Caco-2 (cell line): ENCODE data around the gene CHCHD6. TPM values are rescaled to one million over a fixed set of nuclear protein-coding genes. Genes with fewer than 3 reads are reported as not detected.

Experiments
- BruUV-seq: library from RNA; stranded (reverse); fragments of 400-500 nt; replicated peaks from 2 replicates; lab custom pipeline; 2021; lab: Mats Ljungman, UMichigan
- CTCF ChIA-PET: fragments of 300-600 bp; sonication (Branson Sonifier 250); formaldehyde crosslinking; loops from one replicate; lab custom pipeline; 2022; ENCODE audit warnings: antibody characterized with exemption; lab: Charles Lee
- POLR2A ChIA-PET: fragments of 300-600 bp; sonication (Branson Sonifier 250); formaldehyde crosslinking; loops from one replicate; lab custom pipeline; 2022; ENCODE audit warnings: antibody characterized with exemption; lab: Charles Lee
- DNase-seq, 2 experiments: peaks; one replicate each; pipeline versions ENCODE4 v3.0.0 to v3.0.0-alpha.2; 2020 to 2022
- H3K27me3 ChIP-seq: replicated peaks from 2 replicates; pipeline ENCODE4 v1.6.0; 2011; ENCODE audit warnings: low read length; ENCODE audit not compliant: control insufficient read depth, insufficient read depth
- H3K36me3 ChIP-seq: 2 replicates; pipeline ENCODE4 v1.5.1; 2011; ENCODE audit warnings: low read length; ENCODE audit not compliant: control insufficient read depth, insufficient read depth
- H3K4me1 ChIP-seq: fragments of 250-450 bp; sonication (Bioruptor Pico); 2 replicates; pipeline ENCODE4 v1.5.1; 2020; ENCODE audit warnings: mild to moderate bottlenecking
- H3K4me3 ChIP-seq: 2 replicates; pipeline ENCODE4 v1.5.1; 2011; ENCODE audit warnings: low read depth, mild to moderate bottlenecking, control low read depth, low read length
- H3K9me3 ChIP-seq: fragments of 250-450 bp; sonication (Bioruptor Pico); 2 replicates; pipeline ENCODE4 v1.5.1; 2020; ENCODE audit warnings: mild to moderate bottlenecking, moderate library complexity
- H3K27ac Mint-ChIP-seq: one replicate; pipeline ENCODE4 v1.8.0; 2022; ENCODE audit warnings: mixed read lengths; ENCODE audit not compliant: unreplicated experiment
- H3K27me3 Mint-ChIP-seq: one replicate; pipeline ENCODE4 v1.8.0; 2022; ENCODE audit warnings: mixed read lengths; ENCODE audit not compliant: insufficient read depth, unreplicated experiment
- H3K36me3 Mint-ChIP-seq: one replicate; pipeline ENCODE4 v1.8.0; 2022; ENCODE audit warnings: mild to moderate bottlenecking, mixed read lengths; ENCODE audit not compliant: insufficient read depth, unreplicated experiment
- H3K4me1 Mint-ChIP-seq: one replicate; pipeline ENCODE4 v1.8.0; 2022; ENCODE audit warnings: low read depth, mixed read lengths; ENCODE audit not compliant: unreplicated experiment
- H3K4me3 Mint-ChIP-seq: one replicate; pipeline ENCODE4 v1.8.0; 2022; ENCODE audit warnings: mild to moderate bottlenecking, moderate library complexity, mixed read lengths; ENCODE audit not compliant: unreplicated experiment
- H3K9me3 Mint-ChIP-seq: one replicate; pipeline ENCODE4 v1.8.0; 2022; ENCODE audit warnings: mixed read lengths; ENCODE audit not compliant: unreplicated experiment
- CTCF ChIP-seq, 2 experiments: fragments of 200-600 bp in 1 of 2; IDR thresholded peaks; 1 replicate in 1 of 2; 2 replicates in 1 of 2; pipeline versions ENCODE4 v1.5.1 to v1.8.0; 2011 to 2022; ENCODE audit warnings: antibody characterized with exemption in 1 of 2, control low read depth in 1 of 2, inconsistent platforms in 1 of 2, low read depth in 1 of 2, low read length in 1 of 2, mild to moderate bottlenecking in 1 of 2, moderate library complexity in 1 of 2; ENCODE audit not compliant: insufficient read depth in 1 of 2, severe bottlenecking in 1 of 2, unreplicated experiment in 1 of 2
- intact Hi-C: fragments of 100-400 bp; cut with micrococcal nuclease; formaldehyde crosslinking; loops from one replicate; pipeline ENCODE4 v1.10.0; 2022; ENCODE audit not compliant: unreplicated experiment
- total RNA-seq: library from RNA; stranded (reverse); gene quantifications from 2 replicates; pipeline ENCODE4 v1.2.3, GENCODE V29; 2022

Gene CHCHD6
- total RNA-seq, 1 experiment from 2014 or later: 49.5 TPM

- H3K4me1 Mint-ChIP-seq: peaks cover 8% of the 10 kb centered on the region
- intact Hi-C loops: loop anchor here (5.0 kb wide), 1 partner anchor 217 kb away; no protein-coding TSS in a partner anchor
- no peak overlapping the region for H3K4me3 Mint-ChIP-seq
- no peaks in the 10 kb centered on the region for H3K27me3 Mint-ChIP-seq
- H3K36me3 Mint-ChIP-seq: peaks cover 12% of the 10 kb centered on the region
- Histone ChIP-seq H3K9me3 (peaks cover 6% of the 10 kb centered on the region), H3K4me3 (no peak overlapping the region), H3K4me1 (no peaks in the 10 kb centered on the region), H3K27me3 (no peaks in the 10 kb centered on the region), H3K36me3 (no peaks in the 10 kb centered on the region; the same call in 1 of the 2 replicates)
- CTCF ChIA-PET: interaction anchor here (0.7 kb wide), 1 partner anchor 285 kb away, joined by 4 read pairs; no protein-coding TSS in a partner anchor
- POLR2A ChIA-PET: no interaction called here
- DNase-seq: no peak
- no peak for TF ChIP-seq CTCF (IDR thresholded peaks at IDR 0.05; ENCODE audit: insufficient read depth in 1 of 2, low read depth in 1 of 2, low read length in 1 of 2, severe bottlenecking in 1 of 2, unreplicated experiment in 1 of 2)
- peaks cover 8% of the 10 kb centered on the region for H3K9me3 Mint-ChIP-seq
- H3K27ac Mint-ChIP-seq: no peak overlapping the region
- no TSS peak for BruUV-seq
Measured at GRCh38 chr3:126969586-126969985, 265.5 kb downstream of the CHCHD6 start.

GRCh38 chr3:126970101-126970500 lies 266.1 kb downstream of the CHCHD6 start:
- Histone ChIP-seq H3K36me3 (no peaks in the 10 kb centered on the region; the same call in 1 of the 2 replicates), H3K27me3 (no peaks in the 10 kb centered on the region), H3K4me3 (no peak overlapping the region), H3K4me1 (no peaks in the 10 kb centered on the region), H3K9me3 (peaks cover 11% of the 10 kb centered on the region)
- no peak for TF ChIP-seq CTCF (IDR thresholded peaks at IDR 0.05; ENCODE audit: insufficient read depth in 1 of 2, low read depth in 1 of 2, low read length in 1 of 2, severe bottlenecking in 1 of 2, unreplicated experiment in 1 of 2)
- Mint-ChIP-seq H3K4me3 (no peak overlapping the region), H3K9me3 (peaks cover 14% of the 10 kb centered on the region), H3K36me3 (peaks cover 7% of the 10 kb centered on the region), H3K4me1 (peaks cover 6% of the 10 kb centered on the region), H3K27ac (no peak overlapping the region), H3K27me3 (no peaks in the 10 kb centered on the region)
- no TSS peak for BruUV-seq
- ChIA-PET POLR2A (no interaction called here), CTCF (interaction anchor here (1.2 kb wide), 1 partner anchor 12 kb away, joined by 4 read pairs; the partner anchor contains the start of gene PLXNA1)
- no peak for DNase-seq
- intact Hi-C loops: no loop called here

- CTCF ChIA-PET: interaction anchor here (0.6 to 1.2 kb wide), 2 partner anchors 11 to 479 kb away, joined by 4 to 7 read pairs; partner anchors contain the start of gene PLXNA1
- no peak overlapping the region for H3K4me3 ChIP-seq
- intact Hi-C loops: no loop called here
- TF ChIP-seq CTCF (IDR thresholded peaks at IDR 0.05; ENCODE audit: insufficient read depth in 1 of 2, low read depth in 1 of 2, low read length in 1 of 2, severe bottlenecking in 1 of 2, unreplicated experiment in 1 of 2): no peak
- H3K27me3 ChIP-seq: no peaks in the 10 kb centered on the region
- DNase-seq: no peak
- BruUV-seq: no TSS peak
- Mint-ChIP-seq H3K4me3 (no peak overlapping the region), H3K27me3 (no peaks in the 10 kb centered on the region), H3K27ac (no peak overlapping the region), H3K36me3 (peaks cover 5% of the 10 kb centered on the region), H3K9me3 (peaks cover 20% of the 10 kb centered on the region), H3K4me1 (peaks cover 6% of the 10 kb centered on the region)
- POLR2A ChIA-PET: no interaction called here
- H3K36me3 ChIP-seq: no peaks in the 10 kb centered on the region; the same call in 1 of the 2 replicates
- H3K4me1 ChIP-seq: no peaks in the 10 kb centered on the region
- peaks cover 16% of the 10 kb centered on the region for H3K9me3 ChIP-seq
Measured at GRCh38 chr3:126970921-126971320, 266.9 kb downstream of the CHCHD6 start.
